Heart left ventricle (tissue), 13 donors: Measurements from ENCODE around the gene TIMM8B.

ENCODE experiments used
- CTCF ChIP-seq, 12 donors: fragments of 200-600 bp; sonication (generic) in 4 of 12; IDR thresholded peaks; one replicate each; pipeline versions ENCODE4 v1.5.0 to v1.8.0; 2018 to 2022; ENCODE audit warnings: antibody characterized with exemption in 12 of 12, mild to moderate bottlenecking in 5 of 12
- POLR2A ChIP-seq, 2 donors: fragments of 450-650 bp; IDR thresholded peaks; one replicate each; pipeline ENCODE4 v1.6.1; 2017; ENCODE audit warnings: antibody characterized with exemption in 2 of 2, mild to moderate bottlenecking in 2 of 2, moderate library complexity in 2 of 2
- donor health status: ischemic (EF 13 %, LVEDD 7.1; RV severe dilation, severe dysfunction).
- donor health status: DM: no; HTN: yes; CAD: no.
- donor health status: DM: no; HTN: no; CAD: no.
- donor health status: ischemic (EF 25% LVEDD 6.9; RV normal size, moderate dysfunction).
- donor health status: ischemic (EF 25% LVEDD 5.7; RV mildly dilated, moderate dysfunction).
- donor health status: ischemic (EF 35%, LVEDD 5.7; RV mildly dilated, moderate dysfunction).
- donor health status: nonischemic (EF 11% LVEDD 7.7; RV severe dilation, severe dysfunction).
- donor health status: DM: yes; HTN: yes; CAD: no.
- donor health status: PGD.
- donor health status: ischemic (EF 29% LVEDD 5.4; RV normal size, mild dysfunction).
- donor health status: nonischemic (EF 23%, LVEDD 6.1; RV moderate dilation, normal function).

- no peak for TF ChIP-seq POLR2A (IDR thresholded peaks at IDR 0.05)
- no peak for TF ChIP-seq CTCF (IDR thresholded peaks at IDR 0.05)
Observed at GRCh38 chr11:112123129-112123528, 36.6 kb upstream of the TIMM8B start.
